ENCODE data around the gene ZNF227.

DNA sequence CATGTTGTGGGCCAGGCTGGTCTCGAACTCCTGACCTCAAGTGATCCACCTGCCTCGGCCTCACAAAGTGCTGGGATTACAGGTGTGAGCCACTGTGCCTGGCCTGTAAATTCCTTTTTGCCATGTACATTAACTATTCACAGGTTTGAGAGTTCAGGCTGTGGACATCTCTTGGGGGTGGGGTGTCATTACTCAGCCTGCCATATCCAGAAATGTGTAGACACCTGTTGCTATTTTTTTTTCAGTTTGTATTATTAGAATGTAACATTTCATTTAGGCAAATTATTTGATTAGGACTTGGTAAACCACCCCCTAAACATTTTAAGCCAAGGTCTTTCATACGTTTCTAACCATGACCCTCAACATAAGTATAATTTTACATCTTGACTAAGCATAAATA is 20.5 kb downstream of the ZNF227 start:
- TF ChIP-seq CTCF (IDR thresholded peaks at IDR 0.05) (no peak), POLR2A (IDR thresholded peaks at IDR 0.05) (no peak), EP300 (IDR thresholded peaks at IDR 0.05) (no peak), POLR2AphosphoS5 (IDR thresholded peaks at IDR 0.05) (no peak)

All from sigmoid colon (tissue), 4 donors.